GM21381 (cell line): ENCODE data around the gene F5.

Experiments used
- ATAC-seq: cut with Tn5 transposase; IDR thresholded peaks from one replicate; pipeline ENCODE4 v1.9.1; 2021; ENCODE audit warnings: mild to moderate bottlenecking, moderate library complexity; ENCODE audit not compliant: unreplicated experiment

The F5 gene

GRCh38 chr1:169588785-169589485, 2.7 kb upstream of the F5 start:
- ATAC-seq = no peak

GRCh38 chr1:169588112-169588511, 1.8 kb upstream of the F5 start:
- ATAC-seq = no peak

GRCh38 chr1:169586067-169586394, 250 bp downstream of the F5 start:
- no peak for ATAC-seq

GRCh38 chr1:169585181-169585580, 1.1 kb downstream of the F5 start:
- no peak for ATAC-seq

GRCh38 chr1:169584483-169585144, 1.7 kb downstream of the F5 start:
- ATAC-seq = no peak

- no peak for ATAC-seq
Measured at GRCh38 chr1:169577981-169578738, 8.1 kb downstream of the F5 start.

GRCh38 chr1:169576935-169577331, 9.3 kb downstream of the F5 start:
- no peak for ATAC-seq

- ATAC-seq = no peak
Measured at GRCh38 chr1:169576241-169576934, 9.9 kb downstream of the F5 start.

GRCh38 chr1:169574336-169574735, 11.9 kb downstream of the F5 start:
- no peak for ATAC-seq

- ATAC-seq = no peak
Measured at GRCh38 chr1:169572187-169572586, 14.1 kb downstream of the F5 start.

- ATAC-seq = no peak
Measured at GRCh38 chr1:169571450-169571849, 14.8 kb downstream of the F5 start.

- no peak for ATAC-seq
Measured at GRCh38 chr1:169570172-169570574, 16.1 kb downstream of the F5 start.

GRCh38 chr1:169568497-169568896, 17.8 kb downstream of the F5 start:
- no peak for ATAC-seq

GRCh38 chr1:169565335-169566271, 20.7 kb downstream of the F5 start:
- no peak for ATAC-seq

GRCh38 chr1:169563650-169564049, 22.6 kb downstream of the F5 start:
- no peak for ATAC-seq

- no peak for ATAC-seq
Measured at GRCh38 chr1:169563019-169563615, 23.2 kb downstream of the F5 start.

- no peak for ATAC-seq
Measured at GRCh38 chr1:169561692-169562091, 24.6 kb downstream of the F5 start.

- ATAC-seq = no peak
Measured at GRCh38 chr1:169557131-169557530, 29.1 kb downstream of the F5 start.

GRCh38 chr1:169550294-169550693, 36.0 kb downstream of the F5 start:
- no peak for ATAC-seq

- no peak for ATAC-seq
Measured at GRCh38 chr1:169548282-169548681, 38.0 kb downstream of the F5 start.
